Suprapubic skin (tissue), 4 donors: ENCODE measurements around the gene KDM6A. TPM values are rescaled to one million over a fixed set of nuclear protein-coding genes. Genes with fewer than 3 reads are reported as not detected.
"Not testable (repeated sequence)": the region's sequence is repeated elsewhere in the genome, so short reads cannot be mapped to it uniquely, and the experiment has no call there.

Source experiments
- DNase-seq, 2 donors: peaks; one replicate each; pipeline ENCODE4 v3.0.0-alpha.2; 2019; ENCODE audit warnings: low spot score in 2 of 2
- H3K27ac ChIP-seq: fragments of 200-600 bp; sonication (generic); one replicate; pipeline ENCODE4 v1.5.1; 2019
- H3K27me3 ChIP-seq: fragments of 200-600 bp; sonication (generic); one replicate; pipeline ENCODE4 v1.5.1; 2019
- H3K36me3 ChIP-seq: fragments of 200-600 bp; sonication (generic); one replicate; pipeline ENCODE4 v1.5.1; 2019
- H3K4me1 ChIP-seq: fragments of 200-600 bp; sonication (generic); one replicate; pipeline ENCODE4 v1.5.1; 2019
- H3K4me3 ChIP-seq: fragments of 200-600 bp; sonication (generic); one replicate; pipeline ENCODE4 v1.5.1; 2019; ENCODE audit warnings: mild to moderate bottlenecking
- H3K9me3 ChIP-seq: fragments of 200-600 bp; sonication (generic); one replicate; pipeline ENCODE4 v1.5.1; 2019
- CTCF ChIP-seq, 2 donors: fragments of 200-600 bp in 1 of 2; fragments of 450-650 bp in 1 of 2; sonication (generic) in 1 of 2; IDR thresholded peaks; one replicate each; pipeline ENCODE4 v1.5.1; 2016 to 2019; ENCODE audit warnings: antibody characterized with exemption in 2 of 2, mild to moderate bottlenecking in 1 of 2, moderate library complexity in 1 of 2
- EP300 ChIP-seq: sonication (generic); formaldehyde crosslinking; IDR thresholded peaks from one replicate; pipeline ENCODE4 v1.6.1; 2017; ENCODE audit warnings: antibody characterized with exemption
- POLR2A ChIP-seq, 2 donors: fragments of 450-650 bp; IDR thresholded peaks; one replicate each; pipeline ENCODE4 v1.6.1; 2017; ENCODE audit warnings: antibody characterized with exemption in 2 of 2, mild to moderate bottlenecking in 2 of 2, moderate library complexity in 2 of 2
- POLR2AphosphoS5 ChIP-seq, 3 donors: sonication (generic); formaldehyde crosslinking; IDR thresholded peaks; one replicate each; pipeline ENCODE4 v1.6.1; 2017; ENCODE audit warnings: antibody characterized with exemption in 3 of 3
- WGBS: methylation state at CpG from one replicate; pipeline ENCODE4 v1.1.5; 2018; 5-methylcytosine and 5-hydroxymethylcytosine counted together
- total RNA-seq, 4 donors: library from RNA; depleted of rRNA; stranded (reverse); fragments of >200 nt; gene quantifications; one replicate each; pipeline ENCODE4 v1.1.0, GENCODE V29; 2016

Gene KDM6A
- 100 to 1,000 TPM in 1 of 4 donors, 10 to 100 TPM in 3; 45.5 to 140 (median 60.9) TPM for total RNA-seq

- H3K27ac ChIP-seq = peak within 1 kb of the TSS; percentile 96
- under 1% methylated on average over 17 of the region's 61 CpGs for WGBS
- H3K9me3 ChIP-seq = no peaks in the 10 kb centered on the region
- peak within 1 kb of the TSS; percentile 79 for H3K4me3 ChIP-seq
- TF ChIP-seq CTCF (IDR thresholded peaks at IDR 0.05) (no peak), EP300 (no peak), POLR2AphosphoS5 (IDR thresholded peaks at IDR 0.05) (peak in 1 of 3 donors; percentile 25), POLR2A (IDR thresholded peaks at IDR 0.05) (peak in 1 of 2 donors; percentile 74)
- peak; percentile 97 to 99 for DNase-seq
- no peaks in the 10 kb centered on the region for H3K36me3 ChIP-seq
- no peaks in the 10 kb centered on the region for H3K4me1 ChIP-seq
- H3K27me3 ChIP-seq = no peaks in the 10 kb centered on the region
These were observed at the start of gene KDM6A for GRCh38 chrX:44872821-44873414. Gene KDM6A (plus strand): TSS chrX:44873188. CDS start chrX:44873552, 364 bp downstream.

- H3K9me3 ChIP-seq, DNase-seq, H3K36me3 ChIP-seq, H3K27ac ChIP-seq, H3K4me1 ChIP-seq, H3K27me3 ChIP-seq, H3K4me3 ChIP-seq: not testable (repeated sequence)
- WGBS = 45% methylated on average over 1 of the region's 2 CpGs
These were observed 49.8 kb upstream of the KDM6A start for GRCh38 chrX:44823193-44823592.

GRCh38 chrX:44828008-44828605 is 44.9 kb upstream of the KDM6A start:
- no peak for DNase-seq
- Histone ChIP-seq H3K9me3 (no peaks in the 10 kb centered on the region), H3K27me3 (no peaks in the 10 kb centered on the region), H3K27ac (no peak overlapping the region), H3K36me3 (no peaks in the 10 kb centered on the region), H3K4me1 (no peaks in the 10 kb centered on the region), H3K4me3 (no peak overlapping the region)
- no peak for TF ChIP-seq EP300
- TF ChIP-seq POLR2AphosphoS5 (IDR thresholded peaks at IDR 0.05) = no peak
- TF ChIP-seq CTCF (IDR thresholded peaks at IDR 0.05) = no peak
- TF ChIP-seq POLR2A (IDR thresholded peaks at IDR 0.05) = no peak
- WGBS = 55% methylated on average over 4 of the region's 4 CpGs

GRCh38 chrX:44829832-44830231 is 43.2 kb upstream of the KDM6A start:
- H3K9me3 ChIP-seq = no peaks in the 10 kb centered on the region
- no peaks in the 10 kb centered on the region for H3K27me3 ChIP-seq
- WGBS = 52% methylated on average over 2 of the region's 2 CpGs
- H3K4me3 ChIP-seq = no peak overlapping the region
- TF ChIP-seq POLR2AphosphoS5 (IDR thresholded peaks at IDR 0.05) = no peak
- no peak for TF ChIP-seq EP300
- no peak for TF ChIP-seq POLR2A (IDR thresholded peaks at IDR 0.05)
- no peak for DNase-seq
- H3K27ac ChIP-seq = no peak overlapping the region
- H3K36me3 ChIP-seq = no peaks in the 10 kb centered on the region
- H3K4me1 ChIP-seq = no peaks in the 10 kb centered on the region

- no peaks in the 10 kb centered on the region for H3K9me3 ChIP-seq
- no peak overlapping the region for H3K27ac ChIP-seq
- DNase-seq = no peak
- no peak overlapping the region for H3K4me3 ChIP-seq
- no peaks in the 10 kb centered on the region for H3K4me1 ChIP-seq
- no peaks in the 10 kb centered on the region for H3K36me3 ChIP-seq
- WGBS = 91% methylated on average over 10 of the region's 10 CpGs
- no peak for TF ChIP-seq EP300
- TF ChIP-seq CTCF (IDR thresholded peaks at IDR 0.05) = no peak
- TF ChIP-seq POLR2A (IDR thresholded peaks at IDR 0.05) = no peak
- no peak for TF ChIP-seq POLR2AphosphoS5 (IDR thresholded peaks at IDR 0.05)
- H3K27me3 ChIP-seq = no peaks in the 10 kb centered on the region
These were observed 30.3 kb upstream of the KDM6A start for GRCh38 chrX:44842550-44843317.

GRCh38 chrX:44843318-44843702 is 29.7 kb upstream of the KDM6A start:
- Histone ChIP-seq H3K9me3 (no peaks in the 10 kb centered on the region), H3K4me1 (no peaks in the 10 kb centered on the region), H3K27me3 (no peaks in the 10 kb centered on the region), H3K27ac (no peak overlapping the region), H3K36me3 (no peaks in the 10 kb centered on the region), H3K4me3 (no peak overlapping the region)
- TF ChIP-seq CTCF (IDR thresholded peaks at IDR 0.05) (no peak), POLR2A (IDR thresholded peaks at IDR 0.05) (no peak), POLR2AphosphoS5 (IDR thresholded peaks at IDR 0.05) (no peak), EP300 (no peak)
- WGBS = 91% methylated on average over 2 of the region's 2 CpGs
- DNase-seq = no peak
